Mesenchymal stem cell (in vitro differentiated cells and primary cell): ENCODE data around the gene SMPD3.

Experiments
- DNase-seq: peaks from one replicate; pipeline ENCODE4 v3.0.0-alpha.2; 2013
- H2AFZ ChIP-seq: one replicate; pipeline ENCODE4 v1.6.1; 2013; ENCODE audit warnings: low read depth, mild to moderate bottlenecking, control low read depth, inconsistent platforms, low read length, moderate library complexity
- H2AK5ac ChIP-seq: 2 replicates; pipeline ENCODE4 v1.6.1; 2013; ENCODE audit warnings: low read length, moderate library complexity, mild to moderate bottlenecking, inconsistent platforms; ENCODE audit not compliant: severe bottlenecking
- H2BK120ac ChIP-seq: one replicate; pipeline ENCODE4 v1.6.1; 2013; ENCODE audit warnings: low read depth, mild to moderate bottlenecking, inconsistent platforms, low read length, moderate library complexity
- H2BK12ac ChIP-seq, 2 experiments: one replicate each; pipeline ENCODE4 v1.6.1; 2013; ENCODE audit warnings: inconsistent platforms in 2 of 2, low read length in 2 of 2, mild to moderate bottlenecking in 2 of 2, moderate library complexity in 2 of 2, control low read depth in 1 of 2
- H2BK15ac ChIP-seq: one replicate; pipeline ENCODE4 v1.6.1; 2013; ENCODE audit warnings: mild to moderate bottlenecking, low read depth, inconsistent platforms; ENCODE audit not compliant: poor library complexity, severe bottlenecking
- H2BK5ac ChIP-seq: 2 replicates; pipeline ENCODE4 v1.6.1; 2013; ENCODE audit warnings: low read depth, mild to moderate bottlenecking, low read length, control low read depth, inconsistent platforms; ENCODE audit not compliant: poor library complexity, severe bottlenecking
- H3K14ac ChIP-seq, 2 experiments: one replicate each; pipeline ENCODE4 v1.6.1; 2013; ENCODE audit warnings: inconsistent platforms in 2 of 2, low read length in 2 of 2, control low read depth in 1 of 2, mild to moderate bottlenecking in 1 of 2, moderate library complexity in 1 of 2
- H3K18ac ChIP-seq, 2 experiments: one replicate each; pipeline ENCODE4 v1.6.1; 2013; ENCODE audit warnings: inconsistent platforms in 2 of 2, low read length in 2 of 2, control low read depth in 1 of 2, low read depth in 1 of 2, mild to moderate bottlenecking in 1 of 2
- H3K23ac ChIP-seq, 2 experiments: one replicate each; pipeline ENCODE4 v1.6.1; 2013; ENCODE audit warnings: inconsistent platforms in 2 of 2, low read length in 2 of 2, mild to moderate bottlenecking in 2 of 2, moderate library complexity in 2 of 2, control low read depth in 1 of 2
- H3K27ac ChIP-seq: 2 replicates; pipeline ENCODE4 v1.5.1; 2013; ENCODE audit warnings: mild to moderate bottlenecking, moderate library complexity, low read length, control low read depth, inconsistent platforms; ENCODE audit not compliant: poor library complexity, severe bottlenecking
- H3K27me3 ChIP-seq, 2 experiments: 2 replicates each; pipeline versions ENCODE4 v1.6.1 to v1.7.0; 2013; ENCODE audit warnings: low read length in 2 of 2, mild to moderate bottlenecking in 2 of 2, moderate library complexity in 2 of 2, control low read depth in 1 of 2, inconsistent platforms in 1 of 2; ENCODE audit not compliant: control insufficient read depth in 1 of 2, insufficient read depth in 1 of 2
- H3K36me3 ChIP-seq, 2 experiments: 2 replicates each; pipeline versions ENCODE4 v1.6.1 to v1.7.0; 2013; ENCODE audit warnings: low read length in 2 of 2, control low read depth in 1 of 2, inconsistent platforms in 1 of 2, low read depth in 1 of 2, mild to moderate bottlenecking in 1 of 2; ENCODE audit not compliant: insufficient read depth in 2 of 2, control insufficient read depth in 1 of 2
- H3K4ac ChIP-seq, 2 experiments: one replicate each; pipeline ENCODE4 v1.6.1; 2013; ENCODE audit warnings: inconsistent platforms in 2 of 2, low read length in 2 of 2, mild to moderate bottlenecking in 2 of 2, moderate library complexity in 2 of 2, control low read depth in 1 of 2, low read depth in 1 of 2
- H3K4me1 ChIP-seq: 2 replicates; pipeline ENCODE4 v1.6.1; 2013; ENCODE audit warnings: low read depth, low read length, control low read depth; ENCODE audit not compliant: control insufficient read depth, insufficient read depth
- H3K4me2 ChIP-seq: 2 replicates; pipeline ENCODE4 v1.6.1; 2013; ENCODE audit warnings: low read length, mild to moderate bottlenecking, inconsistent platforms; ENCODE audit not compliant: poor library complexity, severe bottlenecking
- H3K4me3 ChIP-seq, 2 experiments: 2 replicates each; pipeline versions ENCODE4 v1.5.1 to v1.7.0; 2013; ENCODE audit warnings: low read length in 2 of 2, mild to moderate bottlenecking in 2 of 2, control low read depth in 1 of 2, low read depth in 1 of 2; ENCODE audit not compliant: insufficient read depth in 1 of 2
- H3K79me1 ChIP-seq: replicated peaks from 2 replicates; pipeline ENCODE4 v1.6.1; 2013; ENCODE audit warnings: mild to moderate bottlenecking, control low read depth, low read length, inconsistent platforms; ENCODE audit not compliant: poor library complexity, severe bottlenecking
- H3K9ac ChIP-seq: 2 replicates; pipeline ENCODE4 v1.7.0; 2013; ENCODE audit warnings: mild to moderate bottlenecking, low read length, moderate library complexity
- H3K9me3 ChIP-seq: 2 replicates; pipeline ENCODE4 v1.7.0; 2013; ENCODE audit warnings: mild to moderate bottlenecking, low read length; ENCODE audit not compliant: control insufficient read depth
- H4K8ac ChIP-seq: one replicate; pipeline ENCODE4 v1.6.1; 2013; ENCODE audit warnings: inconsistent platforms, mild to moderate bottlenecking, low read length, moderate library complexity
- H4K91ac ChIP-seq: one replicate; pipeline ENCODE4 v1.6.1; 2013; ENCODE audit warnings: mild to moderate bottlenecking, low read length, inconsistent platforms
- WGBS: methylation state at CpG from one replicate; pipeline ENCODE4 v1.1.7; 2013; ENCODE audit warnings: mixed read lengths; 5-methylcytosine and 5-hydroxymethylcytosine counted together

SMPD3 gene

GRCh38 chr16:68374246-68374805 is 74.0 kb downstream of the SMPD3 start:
- Histone ChIP-seq H3K9ac (no peak overlapping the region), H3K4me3 (no peak overlapping the region), H3K4me2 (no peak overlapping the region), H2AK5ac (no peak overlapping the region), H3K18ac (no peak overlapping the region), H3K4ac (no peak overlapping the region), H4K8ac (no peak overlapping the region), H3K4me1 (peaks cover 2% of the 10 kb centered on the region), H2BK120ac (no peak overlapping the region), H3K27me3 (peaks cover 37 to 53% of the 10 kb centered on the region in 2 experiments), H2BK15ac (no peak overlapping the region), H3K23ac (no peak overlapping the region), H3K27ac (no peak overlapping the region), H4K91ac (no peak overlapping the region), H2AFZ (no peak overlapping the region), H3K36me3 (no peaks in the 10 kb centered on the region), H3K14ac (no peak overlapping the region), H2BK12ac (no peak overlapping the region), H2BK5ac (no peak overlapping the region), H3K9me3 (no peaks in the 10 kb centered on the region), H3K79me1 (no peaks in the 10 kb centered on the region)
- DNase-seq = no peak
- WGBS = 80% methylated on average over 10 of the region's 10 CpGs

- Histone ChIP-seq H2BK12ac (no peak overlapping the region), H3K4me3 (peak overlapping the region in 1 of 2 experiments; percentile 28), H3K4me2 (no peak overlapping the region), H4K8ac (no peak overlapping the region), H3K4ac (no peak overlapping the region), H3K9me3 (no peaks in the 10 kb centered on the region), H3K18ac (no peak overlapping the region), H3K27ac (no peak overlapping the region), H3K4me1 (peaks cover 2% of the 10 kb centered on the region), H4K91ac (no peak overlapping the region), H3K36me3 (no peaks in the 10 kb centered on the region), H3K27me3 (peaks cover 37 to 56% of the 10 kb centered on the region in 2 experiments), H2BK120ac (no peak overlapping the region), H3K14ac (no peak overlapping the region), H2AFZ (no peak overlapping the region), H3K79me1 (no peaks in the 10 kb centered on the region), H2BK5ac (no peak overlapping the region), H3K9ac (no peak overlapping the region), H2BK15ac (no peak overlapping the region), H2AK5ac (no peak overlapping the region), H3K23ac (no peak overlapping the region)
- WGBS = 84% methylated on average over 18 of the region's 18 CpGs
- no peak for DNase-seq
These were observed 74.6 kb downstream of the SMPD3 start for GRCh38 chr16:68373528-68374245.

GRCh38 chr16:68372806-68373205 is 75.5 kb downstream of the SMPD3 start:
- Histone ChIP-seq H3K4me1 (peaks cover 7% of the 10 kb centered on the region), H3K4ac (no peak overlapping the region), H2BK15ac (no peak overlapping the region), H3K23ac (no peak overlapping the region), H2AFZ (no peak overlapping the region), H3K4me3 (no peak overlapping the region), H4K8ac (no peak overlapping the region), H3K36me3 (no peaks in the 10 kb centered on the region), H3K9me3 (no peaks in the 10 kb centered on the region), H3K27ac (no peak overlapping the region), H3K14ac (no peak overlapping the region), H2BK12ac (no peak overlapping the region), H3K9ac (no peak overlapping the region), H2AK5ac (no peak overlapping the region), H4K91ac (no peak overlapping the region), H3K18ac (no peak overlapping the region), H2BK5ac (no peak overlapping the region), H3K27me3 (peaks cover 32 to 58% of the 10 kb centered on the region in 2 experiments), H2BK120ac (no peak overlapping the region), H3K4me2 (no peak overlapping the region), H3K79me1 (no peaks in the 10 kb centered on the region)
- 86% methylated on average over 8 of the region's 8 CpGs for WGBS
- DNase-seq = no peak

- Histone ChIP-seq H3K36me3 (no peaks in the 10 kb centered on the region), H3K9ac (no peak overlapping the region), H2BK120ac (no peak overlapping the region), H3K4me3 (no peak overlapping the region), H2BK5ac (no peak overlapping the region), H4K8ac (no peak overlapping the region), H3K27me3 (peaks cover 31 to 63% of the 10 kb centered on the region in 2 experiments), H3K79me1 (no peaks in the 10 kb centered on the region), H2BK12ac (no peak overlapping the region), H4K91ac (no peak overlapping the region), H3K14ac (no peak overlapping the region), H3K4me1 (peaks cover 7% of the 10 kb centered on the region), H3K18ac (no peak overlapping the region), H3K23ac (no peak overlapping the region), H3K4me2 (no peak overlapping the region), H2BK15ac (no peak overlapping the region), H3K27ac (no peak overlapping the region), H2AK5ac (no peak overlapping the region), H2AFZ (no peak overlapping the region), H3K9me3 (no peaks in the 10 kb centered on the region), H3K4ac (no peak overlapping the region)
- 100% methylated on average over 1 of the region's 3 CpGs for WGBS
- no peak for DNase-seq
These were observed 76.0 kb downstream of the SMPD3 start for GRCh38 chr16:68372381-68372720.
